Measurements from ENCODE around the gene RPE65. TPM values are rescaled to one million over a fixed set of nuclear protein-coding genes. Genes with fewer than 3 reads are reported as not detected.

RPE65 gene
- total RNA-seq, 1 experiment from 2014 or later, result not detected

DNA sequence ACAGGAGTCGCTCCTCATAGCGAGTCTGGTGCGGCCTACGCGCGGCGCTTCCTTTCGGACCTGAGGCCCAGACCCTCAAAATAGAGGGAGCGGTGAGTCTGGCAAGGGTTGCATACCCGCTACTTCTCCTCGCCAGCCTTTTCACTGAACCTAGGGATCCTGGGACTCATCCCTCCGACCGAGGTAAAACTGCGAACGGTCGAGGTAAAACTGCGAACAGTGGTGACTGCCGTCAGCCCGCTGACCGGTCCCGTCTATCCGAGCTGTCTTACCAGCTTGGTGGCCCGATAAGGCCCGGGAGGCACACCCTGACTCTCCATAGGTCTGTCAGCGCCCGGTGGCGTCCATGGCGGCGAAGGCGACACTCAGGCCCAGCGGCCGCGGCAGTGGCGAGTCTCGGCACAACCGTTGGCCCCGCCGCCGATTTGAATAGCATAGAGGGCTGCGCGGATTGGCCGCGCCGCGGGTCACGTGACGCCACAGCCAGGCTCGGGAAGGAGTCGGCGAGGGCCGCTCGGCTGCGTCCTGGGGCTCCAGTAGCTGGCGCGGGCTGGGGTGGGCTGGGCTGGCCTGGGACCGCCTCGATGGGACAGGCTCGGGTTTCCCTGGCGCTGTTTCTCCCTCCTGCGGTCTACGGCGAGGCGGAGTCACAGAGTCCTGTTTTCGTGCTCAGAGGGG lies 47.1 kb upstream of the RPE65 start, which contains the start of gene DEPDC1:
TSS of gene DEPDC1 (minus strand) at position 403 of the 678 bp plus-strand sequence. CDS start at position 320, 83 bp downstream.
- Mint-ChIP-seq H3K4me1 (peaks cover 32% of the 10 kb centered on the region), H3K9me3 (peaks cover 14% of the 10 kb centered on the region), H3K27ac (peak within 1 kb of the TSS; percentile 86), H3K4me3 (peak within 1 kb of the TSS; percentile 96), H3K27me3 (ENCODE audit: low read depth) (no peaks in the 10 kb centered on the region), H3K36me3 (peaks cover 20% of the 10 kb centered on the region)
- peak; percentile 99 for ATAC-seq
- CTCF ChIA-PET, result interaction anchor here (0.7 to 1.7 kb wide), 5 partner anchors 9 to 1241 kb away, joined by 3 to 5 read pairs (median 3); partner anchors contain the start of gene RPE65
- POLR2A ChIA-PET, result interaction anchor here (0.6 to 1.0 kb wide), 3 partner anchors 24 to 1061 kb away, joined by 3 read pairs; no protein-coding TSS in a partner anchor
- DNase-seq (ENCODE audit: low spot score), result peak; percentile 98
- peak; percentile 48; the same call in 1 of the 2 replicates for TF ChIP-seq ESRRA (CRISPR knock-in tag; IDR thresholded peaks at IDR 0.05; ENCODE audit: borderline replicate concordance)
- TF ChIP-seq FOXK1 (CRISPR knock-in tag; IDR thresholded peaks at IDR 0.05), result peak; percentile 58; the same call in 1 of the 2 replicates
- TF ChIP-seq, protein P1, sequence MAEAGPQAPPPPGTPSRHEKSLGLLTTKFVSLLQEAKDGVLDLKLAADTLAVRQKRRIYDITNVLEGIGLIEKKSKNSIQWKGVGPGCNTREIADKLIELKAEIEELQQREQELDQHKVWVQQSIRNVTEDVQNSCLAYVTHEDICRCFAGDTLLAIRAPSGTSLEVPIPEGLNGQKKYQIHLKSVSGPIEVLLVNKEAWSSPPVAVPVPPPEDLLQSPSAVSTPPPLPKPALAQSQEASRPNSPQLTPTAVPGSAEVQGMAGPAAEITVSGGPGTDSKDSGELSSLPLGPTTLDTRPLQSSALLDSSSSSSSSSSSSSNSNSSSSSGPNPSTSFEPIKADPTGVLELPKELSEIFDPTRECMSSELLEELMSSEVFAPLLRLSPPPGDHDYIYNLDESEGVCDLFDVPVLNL (CRISPR knock-in tag; IDR thresholded peaks at IDR 0.05; ENCODE audit: borderline replicate concordance, low read depth), result peak; percentile 83; the same call in 1 of the 2 replicates
- no peak for TF ChIP-seq EMX1 (CRISPR knock-in tag; IDR thresholded peaks at IDR 0.05)
- TF ChIP-seq MYBL2 (CRISPR knock-in tag; IDR thresholded peaks at IDR 0.05), result peak; percentile 100
- peak; percentile 82; the same call in 1 of the 2 replicates for TF ChIP-seq TEAD1 (CRISPR knock-in tag; IDR thresholded peaks at IDR 0.05)
- peak; percentile 63 for TF ChIP-seq ZNF317 (CRISPR knock-in tag; IDR thresholded peaks at IDR 0.05; ENCODE audit: borderline replicate concordance, low read depth)
- TF ChIP-seq HMGA2 (CRISPR knock-in tag; IDR thresholded peaks at IDR 0.05), result no peak
- TF ChIP-seq, protein P2, sequence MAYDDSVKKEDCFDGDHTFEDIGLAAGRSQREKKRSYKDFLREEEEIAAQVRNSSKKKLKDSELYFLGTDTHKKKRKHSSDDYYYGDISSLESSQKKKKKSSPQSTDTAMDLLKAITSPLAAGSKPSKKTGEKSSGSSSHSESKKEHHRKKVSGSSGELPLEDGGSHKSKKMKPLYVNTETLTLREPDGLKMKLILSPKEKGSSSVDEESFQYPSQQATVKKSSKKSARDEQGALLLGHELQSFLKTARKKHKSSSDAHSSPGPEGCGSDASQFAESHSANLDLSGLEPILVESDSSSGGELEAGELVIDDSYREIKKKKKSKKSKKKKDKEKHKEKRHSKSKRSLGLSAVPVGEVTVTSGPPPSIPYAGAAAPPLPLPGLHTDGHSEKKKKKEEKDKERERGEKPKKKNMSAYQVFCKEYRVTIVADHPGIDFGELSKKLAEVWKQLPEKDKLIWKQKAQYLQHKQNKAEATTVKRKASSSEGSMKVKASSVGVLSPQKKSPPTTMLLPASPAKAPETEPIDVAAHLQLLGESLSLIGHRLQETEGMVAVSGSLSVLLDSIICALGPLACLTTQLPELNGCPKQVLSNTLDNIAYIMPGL (CRISPR knock-in tag; IDR thresholded peaks at IDR 0.05), result peak; percentile 96
- no peak for TF ChIP-seq RORB (CRISPR knock-in tag; IDR thresholded peaks at IDR 0.05)
- TF ChIP-seq CREM (CRISPR knock-in tag; IDR thresholded peaks at IDR 0.05), result peak; percentile 80
- 0 out of 2 replicates have a peak, but pooled peaks have one; percentile 31 for TF ChIP-seq ATF1 (CRISPR knock-in tag; IDR thresholded peaks at IDR 0.05)
- TF ChIP-seq, protein P3, sequence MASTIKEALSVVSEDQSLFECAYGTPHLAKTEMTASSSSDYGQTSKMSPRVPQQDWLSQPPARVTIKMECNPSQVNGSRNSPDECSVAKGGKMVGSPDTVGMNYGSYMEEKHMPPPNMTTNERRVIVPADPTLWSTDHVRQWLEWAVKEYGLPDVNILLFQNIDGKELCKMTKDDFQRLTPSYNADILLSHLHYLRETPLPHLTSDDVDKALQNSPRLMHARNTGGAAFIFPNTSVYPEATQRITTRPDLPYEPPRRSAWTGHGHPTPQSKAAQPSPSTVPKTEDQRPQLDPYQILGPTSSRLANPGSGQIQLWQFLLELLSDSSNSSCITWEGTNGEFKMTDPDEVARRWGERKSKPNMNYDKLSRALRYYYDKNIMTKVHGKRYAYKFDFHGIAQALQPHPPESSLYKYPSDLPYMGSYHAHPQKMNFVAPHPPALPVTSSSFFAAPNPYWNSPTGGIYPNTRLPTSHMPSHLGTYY (CRISPR knock-in tag; IDR thresholded peaks at IDR 0.05), result 0 out of 2 replicates have a peak, but pooled peaks have one; percentile 23
- TF ChIP-seq SP1 (CRISPR knock-in tag; conservative IDR thresholded peaks at IDR 0.05), result peak; percentile 69
- TF ChIP-seq, protein P4, sequence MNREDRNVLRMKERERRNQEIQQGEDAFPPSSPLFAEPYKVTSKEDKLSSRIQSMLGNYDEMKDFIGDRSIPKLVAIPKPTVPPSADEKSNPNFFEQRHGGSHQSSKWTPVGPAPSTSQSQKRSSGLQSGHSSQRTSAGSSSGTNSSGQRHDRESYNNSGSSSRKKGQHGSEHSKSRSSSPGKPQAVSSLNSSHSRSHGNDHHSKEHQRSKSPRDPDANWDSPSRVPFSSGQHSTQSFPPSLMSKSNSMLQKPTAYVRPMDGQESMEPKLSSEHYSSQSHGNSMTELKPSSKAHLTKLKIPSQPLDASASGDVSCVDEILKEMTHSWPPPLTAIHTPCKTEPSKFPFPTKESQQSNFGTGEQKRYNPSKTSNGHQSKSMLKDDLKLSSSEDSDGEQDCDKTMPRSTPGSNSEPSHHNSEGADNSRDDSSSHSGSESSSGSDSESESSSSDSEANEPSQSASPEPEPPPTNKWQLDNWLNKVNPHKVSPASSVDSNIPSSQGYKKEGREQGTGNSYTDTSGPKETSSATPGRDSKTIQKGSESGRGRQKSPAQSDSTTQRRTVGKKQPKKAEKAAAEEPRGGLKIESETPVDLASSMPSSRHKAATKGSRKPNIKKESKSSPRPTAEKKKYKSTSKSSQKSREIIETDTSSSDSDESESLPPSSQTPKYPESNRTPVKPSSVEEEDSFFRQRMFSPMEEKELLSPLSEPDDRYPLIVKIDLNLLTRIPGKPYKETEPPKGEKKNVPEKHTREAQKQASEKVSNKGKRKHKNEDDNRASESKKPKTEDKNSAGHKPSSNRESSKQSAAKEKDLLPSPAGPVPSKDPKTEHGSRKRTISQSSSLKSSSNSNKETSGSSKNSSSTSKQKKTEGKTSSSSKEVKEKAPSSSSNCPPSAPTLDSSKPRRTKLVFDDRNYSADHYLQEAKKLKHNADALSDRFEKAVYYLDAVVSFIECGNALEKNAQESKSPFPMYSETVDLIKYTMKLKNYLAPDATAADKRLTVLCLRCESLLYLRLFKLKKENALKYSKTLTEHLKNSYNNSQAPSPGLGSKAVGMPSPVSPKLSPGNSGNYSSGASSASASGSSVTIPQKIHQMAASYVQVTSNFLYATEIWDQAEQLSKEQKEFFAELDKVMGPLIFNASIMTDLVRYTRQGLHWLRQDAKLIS (CRISPR knock-in tag; IDR thresholded peaks at IDR 0.05; ENCODE audit: borderline replicate concordance), result peak; percentile 70; the same call in 1 of the 2 replicates
- TF ChIP-seq NFYB (CRISPR knock-in tag; conservative IDR thresholded peaks at IDR 0.05; ENCODE audit: low read depth), result peak; percentile 69
- TF ChIP-seq TP53 (CRISPR knock-in tag; IDR thresholded peaks at IDR 0.05), result peak; percentile 73
- TF ChIP-seq ELF4 (CRISPR knock-in tag; IDR thresholded peaks at IDR 0.05; ENCODE audit: low read depth), result 0 out of 2 replicates have a peak, but pooled peaks have one; percentile 77
- TF ChIP-seq, protein P5, sequence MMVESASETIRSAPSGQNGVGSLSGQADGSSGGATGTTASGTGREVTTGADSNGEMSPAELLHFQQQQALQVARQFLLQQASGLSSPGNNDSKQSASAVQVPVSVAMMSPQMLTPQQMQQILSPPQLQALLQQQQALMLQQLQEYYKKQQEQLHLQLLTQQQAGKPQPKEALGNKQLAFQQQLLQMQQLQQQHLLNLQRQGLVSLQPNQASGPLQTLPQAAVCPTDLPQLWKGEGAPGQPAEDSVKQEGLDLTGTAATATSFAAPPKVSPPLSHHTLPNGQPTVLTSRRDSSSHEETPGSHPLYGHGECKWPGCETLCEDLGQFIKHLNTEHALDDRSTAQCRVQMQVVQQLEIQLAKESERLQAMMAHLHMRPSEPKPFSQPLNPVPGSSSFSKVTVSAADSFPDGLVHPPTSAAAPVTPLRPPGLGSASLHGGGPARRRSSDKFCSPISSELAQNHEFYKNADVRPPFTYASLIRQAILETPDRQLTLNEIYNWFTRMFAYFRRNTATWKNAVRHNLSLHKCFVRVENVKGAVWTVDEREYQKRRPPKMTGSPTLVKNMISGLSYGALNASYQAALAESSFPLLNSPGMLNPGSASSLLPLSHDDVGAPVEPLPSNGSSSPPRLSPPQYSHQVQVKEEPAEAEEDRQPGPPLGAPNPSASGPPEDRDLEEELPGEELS (CRISPR knock-in tag; IDR thresholded peaks at IDR 0.05), result peak; percentile 59; the same call in 1 of the 2 replicates
- TF ChIP-seq, protein P6, sequence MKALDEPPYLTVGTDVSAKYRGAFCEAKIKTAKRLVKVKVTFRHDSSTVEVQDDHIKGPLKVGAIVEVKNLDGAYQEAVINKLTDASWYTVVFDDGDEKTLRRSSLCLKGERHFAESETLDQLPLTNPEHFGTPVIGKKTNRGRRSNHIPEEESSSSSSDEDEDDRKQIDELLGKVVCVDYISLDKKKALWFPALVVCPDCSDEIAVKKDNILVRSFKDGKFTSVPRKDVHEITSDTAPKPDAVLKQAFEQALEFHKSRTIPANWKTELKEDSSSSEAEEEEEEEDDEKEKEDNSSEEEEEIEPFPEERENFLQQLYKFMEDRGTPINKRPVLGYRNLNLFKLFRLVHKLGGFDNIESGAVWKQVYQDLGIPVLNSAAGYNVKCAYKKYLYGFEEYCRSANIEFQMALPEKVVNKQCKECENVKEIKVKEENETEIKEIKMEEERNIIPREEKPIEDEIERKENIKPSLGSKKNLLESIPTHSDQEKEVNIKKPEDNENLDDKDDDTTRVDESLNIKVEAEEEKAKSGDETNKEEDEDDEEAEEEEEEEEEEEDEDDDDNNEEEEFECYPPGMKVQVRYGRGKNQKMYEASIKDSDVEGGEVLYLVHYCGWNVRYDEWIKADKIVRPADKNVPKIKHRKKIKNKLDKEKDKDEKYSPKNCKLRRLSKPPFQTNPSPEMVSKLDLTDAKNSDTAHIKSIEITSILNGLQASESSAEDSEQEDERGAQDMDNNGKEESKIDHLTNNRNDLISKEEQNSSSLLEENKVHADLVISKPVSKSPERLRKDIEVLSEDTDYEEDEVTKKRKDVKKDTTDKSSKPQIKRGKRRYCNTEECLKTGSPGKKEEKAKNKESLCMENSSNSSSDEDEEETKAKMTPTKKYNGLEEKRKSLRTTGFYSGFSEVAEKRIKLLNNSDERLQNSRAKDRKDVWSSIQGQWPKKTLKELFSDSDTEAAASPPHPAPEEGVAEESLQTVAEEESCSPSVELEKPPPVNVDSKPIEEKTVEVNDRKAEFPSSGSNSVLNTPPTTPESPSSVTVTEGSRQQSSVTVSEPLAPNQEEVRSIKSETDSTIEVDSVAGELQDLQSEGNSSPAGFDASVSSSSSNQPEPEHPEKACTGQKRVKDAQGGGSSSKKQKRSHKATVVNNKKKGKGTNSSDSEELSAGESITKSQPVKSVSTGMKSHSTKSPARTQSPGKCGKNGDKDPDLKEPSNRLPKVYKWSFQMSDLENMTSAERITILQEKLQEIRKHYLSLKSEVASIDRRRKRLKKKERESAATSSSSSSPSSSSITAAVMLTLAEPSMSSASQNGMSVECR (CRISPR knock-in tag; IDR thresholded peaks at IDR 0.05; ENCODE audit: borderline replicate concordance), result peak; percentile 76; the same call in 1 of the 2 replicates
- 0 out of 2 replicates have a peak, but pooled peaks have one; percentile 15 for TF ChIP-seq CREB1 (CRISPR knock-in tag; IDR thresholded peaks at IDR 0.05)

Measured in WTC11 (cell line).